ENCODE data around the gene RNF152.
"Not testable (repeated sequence)": the region's sequence is repeated elsewhere in the genome, so short reads cannot be mapped to it uniquely, and the experiment has no call there.

RNF152 gene

DNA sequence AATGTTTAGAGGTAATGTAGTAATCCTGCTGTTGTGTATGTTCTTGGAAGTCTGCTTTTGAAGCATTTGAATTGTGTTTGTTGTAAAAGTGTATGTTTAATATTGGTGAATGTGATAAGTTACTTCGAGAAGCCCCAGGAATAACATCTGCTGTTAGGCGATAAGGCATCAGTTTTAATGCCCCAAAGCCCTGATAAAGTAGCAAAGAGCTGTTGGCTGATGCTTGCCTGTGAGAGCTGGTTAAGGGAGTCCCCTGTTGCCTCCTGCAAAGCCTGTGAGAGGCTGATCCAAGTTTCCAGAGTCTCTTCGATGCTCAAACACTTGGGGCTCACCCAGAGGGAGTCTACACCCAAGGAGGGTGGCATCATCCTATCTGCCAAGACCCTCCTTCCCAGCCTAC is 110.3 kb downstream of the RNF152 start:
- Histone ChIP-seq H3K9me3 (ENCODE audit: low read depth, low read length) (no peaks in the 10 kb centered on the region), H3K27ac (no peak overlapping the region), H3K36me3 (ENCODE audit: insufficient read depth, low read length) (no peaks in the 10 kb centered on the region), H3K4me3 (no peak overlapping the region), H3K9ac (ENCODE audit: insufficient read length) (no peak overlapping the region)
- no peak for DNase-seq (ENCODE audit: low read depth, low spot score)
- no peak for TF ChIP-seq POLR2AphosphoS5 (IDR thresholded peaks at IDR 0.05; ENCODE audit: borderline replicate concordance, low read depth, low read length)
- no peak for TF ChIP-seq FOXP2 (optimal IDR thresholded peaks at IDR 0.05; ENCODE audit: control extremely low read depth, extremely low read length, insufficient read depth)
- no peak for TF ChIP-seq EZH2 (IDR thresholded peaks at IDR 0.05)

DNA sequence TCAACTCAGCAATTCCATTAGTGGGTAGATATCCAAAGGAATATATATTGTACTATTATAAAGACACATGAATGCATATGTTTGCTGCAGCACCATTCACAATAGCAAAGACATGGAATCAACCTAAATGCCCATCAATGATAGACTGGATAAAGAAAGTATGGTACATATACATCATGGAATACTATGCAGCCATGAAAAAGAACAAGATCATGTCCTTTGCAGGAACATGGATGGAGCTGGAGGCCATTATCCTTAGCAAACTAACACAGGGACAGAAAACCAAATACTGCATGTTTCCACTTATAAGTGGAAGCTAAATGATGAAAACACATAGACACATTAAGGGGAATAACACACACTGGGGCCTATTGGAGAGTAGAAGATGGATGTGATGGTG is 116.6 kb downstream of the RNF152 start:
- H3K9me3 ChIP-seq (ENCODE audit: low read depth, low read length); H3K27ac ChIP-seq; H3K36me3 ChIP-seq (ENCODE audit: insufficient read depth, low read length); H3K9ac ChIP-seq (ENCODE audit: insufficient read length); DNase-seq (ENCODE audit: low read depth, low spot score); H3K4me3 ChIP-seq: not testable (repeated sequence)

DNA sequence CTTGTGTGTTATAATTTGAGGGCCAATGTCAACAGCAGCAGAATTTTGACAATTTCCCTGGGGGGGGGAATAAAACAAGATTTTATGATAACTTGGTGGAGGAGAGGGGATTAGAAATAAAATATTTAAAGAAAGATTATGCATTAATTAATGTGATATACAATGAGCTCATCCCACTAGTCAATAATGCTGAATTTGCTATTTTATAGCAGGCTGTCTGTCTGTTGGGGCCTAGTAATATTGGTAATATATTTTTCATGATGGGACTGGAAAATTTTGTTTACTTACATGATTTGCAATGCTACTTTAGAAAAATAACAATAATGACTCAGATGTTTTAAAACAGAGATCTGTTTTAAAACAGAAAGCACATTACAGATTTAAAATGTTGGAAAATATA is 118.0 kb downstream of the RNF152 start:
- Histone ChIP-seq H3K4me3 (no peak overlapping the region), H3K27ac (no peak overlapping the region), H3K9ac (ENCODE audit: insufficient read length) (no peak overlapping the region), H3K9me3 (ENCODE audit: low read depth, low read length) (no peaks in the 10 kb centered on the region), H3K36me3 (ENCODE audit: insufficient read depth, low read length) (no peaks in the 10 kb centered on the region)
- no peak for DNase-seq (ENCODE audit: low read depth, low spot score)
- TF ChIP-seq FOXP2 (optimal IDR thresholded peaks at IDR 0.05; ENCODE audit: control extremely low read depth, extremely low read length, insufficient read depth), result no peak
- TF ChIP-seq POLR2AphosphoS5 (IDR thresholded peaks at IDR 0.05; ENCODE audit: borderline replicate concordance, low read depth, low read length), result no peak
- no peak for TF ChIP-seq EZH2 (IDR thresholded peaks at IDR 0.05)

DNA sequence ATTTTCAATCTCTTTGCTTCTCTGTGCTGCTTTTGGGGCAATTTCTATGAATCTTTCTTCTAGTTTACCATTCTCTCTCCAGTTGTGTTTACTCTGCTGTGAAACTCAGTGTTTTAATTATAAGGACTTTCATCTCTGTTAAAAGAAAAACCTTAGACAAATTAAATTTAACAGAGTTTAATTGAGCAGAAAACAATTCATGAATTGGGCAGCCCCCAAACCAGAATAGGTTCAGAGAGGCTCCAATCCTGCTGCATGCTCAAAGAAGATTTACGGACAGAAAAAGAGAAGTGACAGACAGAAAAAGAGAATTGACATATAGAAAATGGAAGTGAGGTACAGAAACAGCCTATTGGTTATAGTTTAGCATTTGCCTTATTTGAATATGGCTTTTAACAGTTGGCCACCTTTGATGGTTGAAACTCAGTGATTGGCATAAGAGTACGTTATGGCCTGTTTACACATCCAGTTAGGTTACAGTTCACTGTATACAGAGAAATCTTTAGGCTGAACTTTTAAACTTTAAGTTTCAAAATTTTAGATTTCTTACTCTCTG is 120.4 kb downstream of the RNF152 start:
- H3K9ac ChIP-seq (ENCODE audit: insufficient read length), result no peak overlapping the region
- H3K36me3 ChIP-seq (ENCODE audit: insufficient read depth, low read length), result no peaks in the 10 kb centered on the region
- no peak for DNase-seq (ENCODE audit: low read depth, low spot score)
- H3K9me3 ChIP-seq (ENCODE audit: low read depth, low read length), result no peaks in the 10 kb centered on the region
- no peak overlapping the region for H3K27ac ChIP-seq
- H3K4me3 ChIP-seq, result no peak overlapping the region
- TF ChIP-seq FOXP2 (optimal IDR thresholded peaks at IDR 0.05; ENCODE audit: control extremely low read depth, extremely low read length, insufficient read depth), result no peak
- no peak for TF ChIP-seq EZH2 (IDR thresholded peaks at IDR 0.05)
- no peak for TF ChIP-seq POLR2AphosphoS5 (IDR thresholded peaks at IDR 0.05; ENCODE audit: borderline replicate concordance, low read depth, low read length)

GRCh38 chr18:61771861-61772260 is 120.9 kb downstream of the RNF152 start:
- H3K36me3 ChIP-seq (ENCODE audit: insufficient read depth, low read length), result no peaks in the 10 kb centered on the region
- H3K4me3 ChIP-seq, result no peak overlapping the region
- TF ChIP-seq EZH2 (IDR thresholded peaks at IDR 0.05) (no peak), POLR2AphosphoS5 (IDR thresholded peaks at IDR 0.05; ENCODE audit: borderline replicate concordance, low read depth, low read length) (no peak), FOXP2 (optimal IDR thresholded peaks at IDR 0.05; ENCODE audit: control extremely low read depth, extremely low read length, insufficient read depth) (no peak)
- H3K27ac ChIP-seq, result no peak overlapping the region
- no peaks in the 10 kb centered on the region for H3K9me3 ChIP-seq (ENCODE audit: low read depth, low read length)
- H3K9ac ChIP-seq (ENCODE audit: insufficient read length), result no peak overlapping the region
- DNase-seq (ENCODE audit: low read depth, low spot score), result no peak

DNA sequence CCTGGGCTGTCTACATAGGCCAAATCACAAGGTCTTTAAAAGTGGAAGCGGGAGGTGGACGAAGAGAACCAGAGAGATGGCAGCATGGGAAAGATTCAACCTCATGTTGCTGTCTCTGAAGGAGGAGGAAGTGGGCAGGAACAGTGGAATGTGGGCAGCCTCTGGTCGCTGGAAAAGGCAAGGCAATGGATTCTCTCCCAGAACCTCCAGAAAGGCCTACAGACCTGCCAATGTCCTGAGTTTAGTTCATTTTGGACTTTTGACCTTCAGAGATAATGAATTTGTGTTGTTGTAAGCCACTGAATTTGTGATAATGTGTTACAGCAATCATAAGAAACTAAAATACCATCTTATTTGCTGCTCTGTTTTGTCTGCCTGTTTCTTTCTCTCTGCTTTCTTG is 122.5 kb downstream of the RNF152 start:
- no peak for DNase-seq (ENCODE audit: low read depth, low spot score)
- Histone ChIP-seq H3K9ac (ENCODE audit: insufficient read length) (no peak overlapping the region), H3K27ac (no peak overlapping the region), H3K4me3 (no peak overlapping the region), H3K36me3 (ENCODE audit: insufficient read depth, low read length) (no peaks in the 10 kb centered on the region), H3K9me3 (ENCODE audit: low read depth, low read length) (no peaks in the 10 kb centered on the region)
- no peak for TF ChIP-seq FOXP2 (optimal IDR thresholded peaks at IDR 0.05; ENCODE audit: control extremely low read depth, extremely low read length, insufficient read depth)

- Histone ChIP-seq H3K36me3 (ENCODE audit: insufficient read depth, low read length) (no peaks in the 10 kb centered on the region), H3K9me3 (ENCODE audit: low read depth, low read length) (no peaks in the 10 kb centered on the region), H3K27ac (no peak overlapping the region), H3K4me3 (no peak overlapping the region), H3K9ac (ENCODE audit: insufficient read length) (no peak overlapping the region)
- DNase-seq (ENCODE audit: low read depth, low spot score), result no peak
- TF ChIP-seq FOXP2 (optimal IDR thresholded peaks at IDR 0.05; ENCODE audit: control extremely low read depth, extremely low read length, insufficient read depth) (no peak), EZH2 (IDR thresholded peaks at IDR 0.05) (no peak), POLR2AphosphoS5 (IDR thresholded peaks at IDR 0.05; ENCODE audit: borderline replicate concordance, low read depth, low read length) (no peak)
Measured at GRCh38 chr18:61766266-61766884, 126.4 kb downstream of the RNF152 start.

- no peak overlapping the region for H3K9ac ChIP-seq (ENCODE audit: insufficient read length)
- DNase-seq (ENCODE audit: low read depth, low spot score), result no peak
- no peak for TF ChIP-seq POLR2AphosphoS5 (IDR thresholded peaks at IDR 0.05; ENCODE audit: borderline replicate concordance, low read depth, low read length)
- no peak for TF ChIP-seq EZH2 (IDR thresholded peaks at IDR 0.05)
- TF ChIP-seq FOXP2 (optimal IDR thresholded peaks at IDR 0.05; ENCODE audit: control extremely low read depth, extremely low read length, insufficient read depth), result no peak
- no peaks in the 10 kb centered on the region for H3K36me3 ChIP-seq (ENCODE audit: insufficient read depth, low read length)
- no peak overlapping the region for H3K4me3 ChIP-seq
- no peaks in the 10 kb centered on the region for H3K9me3 ChIP-seq (ENCODE audit: low read depth, low read length)
- H3K27ac ChIP-seq, result no peak overlapping the region
Measured at GRCh38 chr18:61765097-61765496, 127.7 kb downstream of the RNF152 start.

DNA sequence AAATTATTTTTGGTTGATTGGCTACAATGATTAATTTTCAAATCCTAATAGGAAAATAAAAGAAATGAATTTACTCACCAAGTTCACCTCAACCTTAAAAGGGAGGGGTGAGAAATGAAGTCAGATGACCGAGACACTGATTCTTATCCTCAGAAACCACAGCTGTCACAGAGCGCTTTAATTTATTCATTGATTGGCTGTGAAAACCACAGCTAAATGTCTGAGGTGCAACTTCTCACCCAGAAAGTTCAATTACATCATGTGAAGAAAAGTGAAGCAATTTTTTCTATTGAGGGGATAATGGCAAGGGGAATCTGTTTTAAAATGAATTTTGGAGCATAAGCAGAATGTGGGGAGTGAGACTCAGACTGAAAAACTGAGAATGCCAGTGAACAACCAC is 128.4 kb downstream of the RNF152 start:
- TF ChIP-seq FOXP2 (optimal IDR thresholded peaks at IDR 0.05; ENCODE audit: control extremely low read depth, extremely low read length, insufficient read depth) (no peak), POLR2AphosphoS5 (IDR thresholded peaks at IDR 0.05; ENCODE audit: borderline replicate concordance, low read depth, low read length) (no peak), EZH2 (IDR thresholded peaks at IDR 0.05) (no peak)
- Histone ChIP-seq H3K27ac (no peak overlapping the region), H3K9me3 (ENCODE audit: low read depth, low read length) (no peaks in the 10 kb centered on the region), H3K4me3 (no peak overlapping the region), H3K9ac (ENCODE audit: insufficient read length) (no peak overlapping the region), H3K36me3 (ENCODE audit: insufficient read depth, low read length) (no peaks in the 10 kb centered on the region)
- DNase-seq (ENCODE audit: low read depth, low spot score), result no peak
